HCT116 (cell line): ENCODE data around the gene MMP23B. TPM values are rescaled to one million over a fixed set of nuclear protein-coding genes. Genes with fewer than 3 reads are reported as not detected.

Experiments used
- ATAC-seq: fragments of 200-7000 bp; cut with Tn5 transposase; 2 replicates; pipeline ENCODE4 v1.9.1; 2020; ENCODE audit warnings: mild to moderate bottlenecking, moderate library complexity
- BruUV-seq: library from RNA; stranded (reverse); fragments of 400-500 nt; replicated peaks from 2 replicates; lab custom pipeline; 2021; lab: Mats Ljungman, UMichigan
- CTCF ChIA-PET: fragments of 300-600 bp; sonication (Branson Sonifier 250); formaldehyde crosslinking; loops from one replicate; lab custom pipeline; 2021; ENCODE audit warnings: antibody characterized with exemption; lab: Charles Lee
- POLR2A ChIA-PET: fragments of 300-600, 350-600 bp; sonication (Branson Sonifier 250); formaldehyde crosslinking; loops from one replicate; lab custom pipeline; 2021; ENCODE audit warnings: antibody characterized with exemption; lab: Charles Lee
- RAD21 ChIA-PET, 2 experiments: fragments of 300-600 bp; sonication (Branson Sonifier 250); formaldehyde crosslinking; loops; one replicate each; lab custom pipeline; 2023; ENCODE audit warnings: low total read pairs in 2 of 2; ENCODE audit not compliant: uncharacterized antibody in 2 of 2, unreplicated experiment in 2 of 2, low non-redundant PET in 1 of 2; lab: Charles Lee
- DNase-seq: peaks from one replicate; pipeline ENCODE4 v3.0.0-alpha.2; 2010; ENCODE audit warnings: low read depth, low spot score
- H2AFZ ChIP-seq: fragments of 200-600 bp; shearing (Covaris generic), sonication (generic); 2 replicates; pipeline ENCODE4 v1.6.1; 2017; ENCODE audit warnings: low read depth, mixed run types, mixed read lengths, antibody characterized with exemption, low read length; ENCODE audit not compliant: poor library complexity, severe bottlenecking
- H3K27ac ChIP-seq: 2 replicates; pipeline ENCODE4 v1.5.1; 2012; ENCODE audit warnings: low read depth, low read length
- H3K27me3 ChIP-seq: fragments of 200-600 bp; sonication (generic); 2 replicates; pipeline ENCODE4 v1.6.1; 2016; ENCODE audit warnings: mixed run types, low read length, mixed read lengths; ENCODE audit not compliant: insufficient read depth
- H3K36me3 ChIP-seq, 2 experiments: fragments of 200-500 bp in 1 of 2; fragments of 200-600 bp in 1 of 2; sonication (Bioruptor generic) in 1 of 2; sonication (generic) in 1 of 2; 2 replicates each; pipeline versions ENCODE4 v1.5.1 to v1.6.1; 2014 to 2016; ENCODE audit warnings: low read length in 2 of 2, inconsistent platforms in 1 of 2, mixed read lengths in 1 of 2, mixed run types in 1 of 2; ENCODE audit not compliant: insufficient read depth in 2 of 2, control insufficient read depth in 1 of 2
- H3K4me1 ChIP-seq, 2 experiments: fragments of 200-600 bp in 1 of 2; sonication (generic) in 1 of 2; 2 replicates each; pipeline versions ENCODE4 v1.5.1 to v1.6.1; 2012 to 2017; ENCODE audit warnings: low read length in 2 of 2, inconsistent platforms in 1 of 2, mild to moderate bottlenecking in 1 of 2, mixed read lengths in 1 of 2, mixed run types in 1 of 2, moderate library complexity in 1 of 2; ENCODE audit not compliant: insufficient read depth in 2 of 2, control insufficient read depth in 1 of 2
- H3K4me2 ChIP-seq: fragments of 200-600 bp; sonication (generic); 2 replicates; pipeline ENCODE4 v1.6.1; 2017; ENCODE audit warnings: mixed run types, low read length, mixed read lengths
- H3K4me3 ChIP-seq, 2 experiments: fragments of 200-600 bp in 1 of 2; sonication (generic) in 1 of 2; replicated peaks in 1 of 2; 2 replicates each; pipeline ENCODE4 v1.5.1; 2011 to 2016; ENCODE audit warnings: low read length in 2 of 2, control low read depth in 1 of 2, low read depth in 1 of 2, mild to moderate bottlenecking in 1 of 2, mixed read lengths in 1 of 2, mixed run types in 1 of 2
- H3K79me2 ChIP-seq: fragments of 200-600 bp; sonication (generic); 2 replicates; pipeline ENCODE4 v1.6.1; 2017; ENCODE audit warnings: mild to moderate bottlenecking, mixed run types, low read length, moderate library complexity, mixed read lengths; ENCODE audit not compliant: insufficient read depth
- H3K9ac ChIP-seq: fragments of 200-600 bp; sonication (generic); 2 replicates; pipeline ENCODE4 v1.6.1; 2016; ENCODE audit warnings: low read length, mixed read lengths
- H3K9me2 ChIP-seq: fragments of 200-600 bp; sonication (generic), shearing (Covaris generic); 2 replicates; pipeline ENCODE4 v1.6.1; 2017; ENCODE audit warnings: mixed run types, mild to moderate bottlenecking, moderate library complexity; ENCODE audit not compliant: insufficient read depth
- H3K9me3 ChIP-seq, 2 experiments: fragments of 200-500 bp in 1 of 2; fragments of 200-600 bp in 1 of 2; sonication (Bioruptor generic) in 1 of 2; sonication (generic) in 1 of 2; 2 replicates each; pipeline ENCODE4 v1.6.1; 2014 to 2017; ENCODE audit warnings: low read length in 2 of 2, mixed read lengths in 2 of 2, inconsistent platforms in 1 of 2, low read depth in 1 of 2, mild to moderate bottlenecking in 1 of 2, mixed run types in 1 of 2, moderate library complexity in 1 of 2; ENCODE audit not compliant: control insufficient read depth in 1 of 2, insufficient read depth in 1 of 2
- H4K20me1 ChIP-seq: fragments of 200-600 bp; sonication (generic), shearing (Covaris generic); 2 replicates; pipeline ENCODE4 v1.6.1; 2017; ENCODE audit warnings: mixed run types, mild to moderate bottlenecking, moderate library complexity; ENCODE audit not compliant: insufficient read depth
- CEBPB ChIP-seq: IDR thresholded peaks from 2 replicates; pipeline ENCODE4 v1.6.1; 2012; ENCODE audit warnings: low read depth
- CTCF ChIP-seq, 3 experiments: fragments of 200-600 bp in 1 of 3; sonication (generic) in 1 of 3; IDR thresholded peaks in 2 of 3; conservative IDR thresholded peaks in 1 of 3; 2 replicates each; pipeline ENCODE4 v1.5.1; 2012 to 2017; ENCODE audit warnings: low read depth in 2 of 3, low read length in 2 of 3, antibody characterized with exemption in 1 of 3, borderline replicate concordance in 1 of 3, control low read depth in 1 of 3, mild to moderate bottlenecking in 1 of 3, mixed read lengths in 1 of 3, mixed run types in 1 of 3, moderate library complexity in 1 of 3; ENCODE audit not compliant: insufficient read depth in 1 of 3
- EGR1 ChIP-seq: IDR thresholded peaks from 2 replicates; pipeline ENCODE4 v1.6.1; 2012; ENCODE audit warnings: low read depth
- ELF1 ChIP-seq: IDR thresholded peaks from 2 replicates; pipeline ENCODE4 v1.6.1; 2012; ENCODE audit warnings: low read depth, borderline replicate concordance
- JUND ChIP-seq: IDR thresholded peaks from 2 replicates; pipeline ENCODE4 v1.6.1; 2012
- REST ChIP-seq: IDR thresholded peaks from 2 replicates; pipeline ENCODE4 v1.6.1; 2012; ENCODE audit warnings: low read depth
- SP1 ChIP-seq: IDR thresholded peaks from 2 replicates; pipeline ENCODE4 v1.6.1; 2012; ENCODE audit warnings: low read depth
- ZFX ChIP-seq: fragments of 450-650 bp; IDR thresholded peaks from 2 replicates; pipeline ENCODE4 v1.6.1; 2017
- intact Hi-C: fragments of 100-400 bp; cut with micrococcal nuclease; formaldehyde crosslinking; loops from 2 replicates; pipeline ENCODE4 v1.10.0; 2022
- total RNA-seq: library from RNA; stranded (reverse); gene quantifications from one replicate; pipeline ENCODE4 v1.2.1, GENCODE V29; 2021; ENCODE audit not compliant: unreplicated experiment
- TF ChIP-seq, protein P1 (sequence below): IDR thresholded peaks from 2 replicates; pipeline ENCODE4 v1.6.1; 2012

The MMP23B gene
- total RNA-seq, 1 experiment from 2014 or later, result 8.7 TPM

DNA sequence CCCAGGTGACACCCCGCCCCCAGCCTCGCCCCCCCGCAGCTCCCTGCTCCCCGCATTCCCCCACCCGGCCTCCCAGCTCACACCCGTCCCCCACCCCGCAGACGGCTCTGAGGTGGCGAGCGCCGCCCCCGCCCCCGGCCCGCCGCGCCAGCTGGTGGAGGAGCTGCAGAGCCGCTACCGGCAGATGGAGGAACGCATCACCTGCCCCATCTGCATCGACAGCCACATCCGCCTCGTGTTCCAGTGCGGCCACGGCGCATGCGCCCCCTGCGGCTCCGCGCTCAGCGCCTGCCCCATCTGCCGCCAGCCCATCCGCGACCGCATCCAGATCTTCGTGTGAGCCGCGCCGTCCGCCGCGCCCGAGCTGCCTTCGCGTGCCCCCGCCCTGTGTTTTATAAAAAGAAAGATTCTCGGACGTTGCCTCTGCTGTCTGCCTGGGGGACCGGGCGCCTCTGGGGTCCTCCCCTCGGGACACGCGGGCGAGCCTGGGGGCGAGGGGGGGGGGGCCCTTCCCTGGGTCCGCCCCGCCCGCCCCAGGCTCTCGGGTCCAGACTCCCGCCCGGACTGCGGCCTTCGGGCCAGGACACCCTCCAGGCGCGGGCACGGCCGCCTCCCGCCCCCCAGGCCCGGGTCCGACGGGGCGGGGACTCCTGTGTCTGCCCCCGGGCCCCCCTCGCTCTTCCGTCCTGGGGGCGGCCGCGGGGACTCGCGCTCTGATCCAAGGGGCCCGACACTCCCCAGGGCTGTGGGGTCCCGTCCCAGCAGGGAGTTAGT, 1.6 kb upstream of the MMP23B start:
- no peak overlapping the region for H3K9ac ChIP-seq

GRCh38 chr1:1630965-1631781, 800 bp upstream of the MMP23B start:
- Histone ChIP-seq H3K9ac (no peak overlapping the region), H3K27me3 (no peaks in the 10 kb centered on the region), H3K4me1 (peaks cover 4 to 30% of the 10 kb centered on the region in 2 experiments), H3K9me2 (no peaks in the 10 kb centered on the region), H3K4me2 (no peak overlapping the region), H3K4me3 (no peak overlapping the region), H3K9me3 (no peaks in the 10 kb centered on the region), H3K36me3 (no peaks in the 10 kb centered on the region), H3K79me2 (peaks cover 13% of the 10 kb centered on the region; the same call in 1 of the 2 replicates), H4K20me1 (no peaks in the 10 kb centered on the region), H2AFZ (no peak overlapping the region), H3K27ac (no peak overlapping the region)
- RAD21 ChIA-PET, result no interaction called here
- intact Hi-C loops, result no loop called here
- DNase-seq, result no peak
- CTCF ChIA-PET, result no interaction called here
- POLR2A ChIA-PET, result no interaction called here
- no peak for ATAC-seq
- no TSS peak for BruUV-seq
- TF ChIP-seq CTCF (IDR thresholded peaks at IDR 0.05 in 2 of 3, conservative IDR thresholded peaks at IDR 0.05 in 1 of 3; ENCODE audit: borderline replicate concordance in 1 of 3, insufficient read depth in 1 of 3, low read depth in 2 of 3, low read length in 2 of 3) (no peak), REST (no peak), CEBPB (no peak), SP1 (no peak), ELF1 (no peak), EGR1 (no peak)
- TF ChIP-seq, protein P1, sequence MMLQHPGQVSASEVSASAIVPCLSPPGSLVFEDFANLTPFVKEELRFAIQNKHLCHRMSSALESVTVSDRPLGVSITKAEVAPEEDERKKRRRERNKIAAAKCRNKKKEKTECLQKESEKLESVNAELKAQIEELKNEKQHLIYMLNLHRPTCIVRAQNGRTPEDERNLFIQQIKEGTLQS, result no peak

More for the DNA sequence above, 1.6 kb upstream of the MMP23B start:
- Histone ChIP-seq H3K4me3 (no peak overlapping the region), H4K20me1 (no peaks in the 10 kb centered on the region), H3K27me3 (no peaks in the 10 kb centered on the region), H3K79me2 (peaks cover 13% of the 10 kb centered on the region; the same call in 1 of the 2 replicates), H3K27ac (no peak overlapping the region), H3K4me1 (peaks cover 4 to 38% of the 10 kb centered on the region in 2 experiments), H3K9me2 (no peaks in the 10 kb centered on the region), H3K9me3 (no peaks in the 10 kb centered on the region), H3K36me3 (no peaks in the 10 kb centered on the region), H3K4me2 (no peak overlapping the region), H2AFZ (no peak overlapping the region)
- intact Hi-C loops, result no loop called here
- ChIA-PET RAD21 (no interaction called here), CTCF (no interaction called here), POLR2A (interaction anchor here (2.4 kb wide), 1 partner anchor 15 kb away, joined by 15 read pairs; the partner anchor contains the start of gene MIB2)
- BruUV-seq, result no TSS peak
- TF ChIP-seq ZFX, result no peak
- no peak for TF ChIP-seq JUND
- DNase-seq (no peak), ATAC-seq (no peak)
